HG03378 (cell line): ENCODE results near the gene C1orf115.
"Not testable (repeated sequence)": the region's sequence is repeated elsewhere in the genome, so short reads cannot be mapped to it uniquely, and the experiment has no call there.

ENCODE experiments used
- ATAC-seq: cut with Tn5 transposase; IDR thresholded peaks from one replicate; pipeline ENCODE4 v1.9.1; 2021; ENCODE audit warnings: mild to moderate bottlenecking, moderate library complexity; ENCODE audit not compliant: unreplicated experiment

Gene C1orf115

DNA sequence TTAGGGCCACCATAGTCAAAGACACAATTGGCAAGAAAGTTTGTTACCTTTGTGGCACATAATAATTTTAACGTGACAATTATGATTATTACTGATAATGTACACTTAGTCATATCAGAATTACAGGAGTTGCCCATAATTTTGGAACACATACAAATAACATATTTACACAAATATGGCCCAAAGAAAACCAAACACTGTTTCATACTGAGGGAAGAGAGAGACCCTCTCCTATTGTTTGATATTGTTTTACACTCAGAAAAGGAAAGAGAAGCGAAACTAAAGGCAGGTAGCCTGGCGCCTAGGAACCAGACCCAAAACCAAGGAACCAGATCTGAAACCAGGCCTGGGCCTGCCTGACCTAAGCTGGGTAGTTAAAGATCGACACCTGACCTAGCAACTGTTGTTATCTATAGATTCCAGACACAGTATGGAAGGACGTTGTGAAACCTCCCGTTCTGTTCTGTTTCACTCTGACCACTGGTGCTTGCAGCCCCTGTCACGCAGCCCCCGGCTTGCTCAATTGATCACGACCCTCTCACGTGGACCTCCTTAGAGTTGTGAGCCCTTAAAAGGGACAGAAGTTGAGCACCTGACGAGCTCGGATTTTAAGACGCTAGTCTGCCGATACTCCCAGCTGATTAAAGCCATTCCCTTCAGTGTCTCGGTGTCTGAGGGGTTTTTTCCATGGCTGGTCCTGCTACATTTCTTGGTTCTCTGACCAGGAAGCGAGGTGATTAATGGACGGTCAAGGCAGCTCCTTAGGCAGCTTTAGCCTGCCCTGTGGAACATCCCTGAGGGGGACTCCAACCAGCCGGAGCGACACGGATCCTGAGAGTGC is 27.9 kb downstream of the C1orf115 start:
- no peak for ATAC-seq

DNA sequence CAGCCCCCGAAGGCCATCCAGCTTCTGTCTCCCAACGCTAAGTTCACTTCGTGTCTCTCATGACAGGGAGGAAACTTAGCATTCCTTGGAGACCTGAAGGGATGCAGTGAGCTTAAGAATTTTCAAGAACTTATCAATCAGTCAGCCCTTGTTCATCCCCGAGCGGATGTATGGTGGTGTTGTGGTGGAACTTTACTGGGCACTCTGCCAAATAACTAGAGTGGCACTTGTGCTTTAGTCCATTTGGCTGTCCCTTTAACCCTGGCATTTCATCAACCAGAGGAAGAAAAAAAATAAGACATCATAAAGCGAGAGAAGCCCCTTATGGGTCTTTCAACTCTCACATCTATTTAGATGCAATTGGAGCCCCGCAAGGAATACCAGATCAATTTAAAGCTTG is 31.1 kb downstream of the C1orf115 start:
- not testable (repeated sequence) for ATAC-seq

DNA sequence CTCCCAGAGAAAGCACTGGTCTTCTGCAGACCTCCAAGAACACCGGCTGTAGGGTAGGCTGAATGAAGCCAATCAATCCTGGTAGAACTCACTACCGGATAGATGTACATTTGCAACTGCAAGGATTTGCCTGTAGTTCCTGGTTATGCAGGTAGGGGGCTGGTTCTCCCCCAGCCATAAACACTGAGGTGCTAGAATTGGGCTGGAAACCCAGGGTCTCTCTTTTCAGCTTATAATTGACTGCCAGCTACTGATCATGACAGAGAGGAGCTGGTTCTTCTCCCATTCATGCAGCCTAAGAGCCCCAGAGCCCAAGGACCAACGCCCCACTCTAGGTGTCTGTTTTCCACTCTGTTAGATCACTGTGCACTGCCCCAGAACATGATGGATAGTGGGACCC is 36.5 kb downstream of the C1orf115 start:
- no peak for ATAC-seq

DNA sequence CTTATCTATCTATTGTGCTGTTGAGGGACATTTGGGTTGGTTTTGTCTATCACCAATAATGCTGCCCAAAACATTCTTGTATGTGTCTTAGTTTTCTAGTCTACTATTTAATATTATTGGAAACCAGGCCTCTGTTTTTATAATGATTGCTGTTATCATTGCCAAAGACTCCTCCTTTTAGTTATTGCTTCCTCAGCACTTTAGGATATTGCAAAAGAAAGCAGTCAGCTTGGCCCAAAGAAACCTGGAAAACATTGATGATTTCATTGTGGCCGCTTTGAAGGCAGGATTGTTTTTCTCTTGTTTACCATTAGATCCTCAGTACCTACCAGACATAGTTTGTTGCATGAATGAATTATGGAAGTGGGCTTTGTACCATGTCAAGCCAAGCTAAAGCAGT is 37.4 kb downstream of the C1orf115 start:
- no peak for ATAC-seq

DNA sequence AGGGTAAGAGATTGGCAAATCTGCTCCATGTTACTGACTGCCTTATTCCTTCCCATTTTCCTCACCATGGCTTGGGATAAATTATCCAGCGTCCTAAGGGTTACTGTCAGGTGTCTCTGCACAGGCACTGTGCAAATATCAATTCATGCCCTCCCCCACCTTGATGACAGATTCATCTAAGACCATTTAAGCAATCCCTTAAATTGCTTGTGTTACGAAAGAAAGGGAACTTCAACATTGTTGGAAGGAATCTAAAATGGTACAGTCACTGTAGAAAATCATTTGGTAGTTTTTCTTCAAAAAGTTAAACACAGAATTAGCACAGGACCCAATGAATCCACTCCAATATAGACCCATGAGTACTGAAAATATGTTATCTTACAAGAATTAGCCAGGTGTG is 40.3 kb downstream of the C1orf115 start:
- ATAC-seq: no peak

DNA sequence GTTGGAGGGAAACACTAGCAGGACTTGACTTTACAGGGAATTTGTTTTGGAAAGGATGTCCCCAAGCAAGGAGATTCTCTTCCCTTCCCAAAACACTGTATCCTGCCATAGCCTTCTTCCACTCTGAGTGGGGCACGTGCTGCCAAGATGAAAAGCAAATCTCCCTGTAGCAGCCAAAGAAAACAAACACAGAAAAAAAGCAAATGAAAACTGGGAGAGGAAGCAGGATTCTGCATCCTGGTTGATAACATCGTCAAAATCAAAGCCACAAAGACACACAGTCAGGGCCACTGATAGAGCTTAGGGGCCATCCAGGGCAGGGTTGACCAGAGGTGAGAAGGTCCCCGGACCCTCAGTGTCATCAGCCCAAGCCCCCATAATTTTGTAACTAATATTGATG is 42.0 kb downstream of the C1orf115 start:
- ATAC-seq: no peak

DNA sequence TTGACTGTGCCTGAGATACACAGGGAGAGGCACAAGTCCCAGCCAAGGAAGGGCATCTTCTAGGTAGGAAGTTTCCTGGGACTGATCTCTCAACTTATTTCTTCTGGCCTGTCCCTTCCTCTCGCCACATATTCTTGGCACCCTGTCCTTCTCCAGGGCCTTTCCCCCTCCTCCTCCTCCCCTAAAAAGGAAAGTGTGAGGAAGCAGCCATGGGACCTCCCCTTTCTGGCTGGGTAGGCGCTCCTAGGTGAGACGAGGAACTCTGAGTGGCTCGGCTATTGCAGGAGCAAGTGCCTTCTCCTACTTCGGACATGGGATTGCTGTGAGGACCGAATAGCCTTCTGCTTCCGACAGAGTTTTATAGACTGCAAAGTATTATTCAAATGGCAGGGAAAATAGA is 42.5 kb downstream of the C1orf115 start:
- peak; percentile 13 for ATAC-seq

DNA sequence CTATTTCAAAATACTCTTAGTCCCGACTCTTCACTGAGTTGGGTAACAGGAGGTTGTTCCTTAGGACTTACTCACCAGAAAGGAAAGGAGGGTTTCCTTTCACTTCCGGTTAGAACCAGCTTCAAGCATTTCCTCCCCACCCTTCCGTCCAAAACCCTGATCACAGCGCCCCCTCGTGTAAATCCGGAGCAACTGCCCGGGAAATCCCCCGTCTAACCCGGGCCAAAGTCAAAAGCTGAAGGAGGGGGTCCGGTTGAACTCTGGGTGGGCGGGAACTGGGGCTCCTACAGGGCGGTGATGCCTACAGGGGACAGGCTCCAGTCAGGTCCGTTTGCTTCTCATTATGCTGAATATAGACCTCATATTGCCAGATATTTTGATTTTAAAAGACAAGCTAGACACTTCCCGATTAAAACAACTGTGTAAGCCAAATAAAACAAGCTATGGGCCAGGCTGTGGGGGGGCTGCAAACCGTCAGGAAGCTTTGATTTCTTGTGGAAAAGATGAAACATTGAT is 43.0 kb downstream of the C1orf115 start:
- peak; percentile 92 for ATAC-seq

DNA sequence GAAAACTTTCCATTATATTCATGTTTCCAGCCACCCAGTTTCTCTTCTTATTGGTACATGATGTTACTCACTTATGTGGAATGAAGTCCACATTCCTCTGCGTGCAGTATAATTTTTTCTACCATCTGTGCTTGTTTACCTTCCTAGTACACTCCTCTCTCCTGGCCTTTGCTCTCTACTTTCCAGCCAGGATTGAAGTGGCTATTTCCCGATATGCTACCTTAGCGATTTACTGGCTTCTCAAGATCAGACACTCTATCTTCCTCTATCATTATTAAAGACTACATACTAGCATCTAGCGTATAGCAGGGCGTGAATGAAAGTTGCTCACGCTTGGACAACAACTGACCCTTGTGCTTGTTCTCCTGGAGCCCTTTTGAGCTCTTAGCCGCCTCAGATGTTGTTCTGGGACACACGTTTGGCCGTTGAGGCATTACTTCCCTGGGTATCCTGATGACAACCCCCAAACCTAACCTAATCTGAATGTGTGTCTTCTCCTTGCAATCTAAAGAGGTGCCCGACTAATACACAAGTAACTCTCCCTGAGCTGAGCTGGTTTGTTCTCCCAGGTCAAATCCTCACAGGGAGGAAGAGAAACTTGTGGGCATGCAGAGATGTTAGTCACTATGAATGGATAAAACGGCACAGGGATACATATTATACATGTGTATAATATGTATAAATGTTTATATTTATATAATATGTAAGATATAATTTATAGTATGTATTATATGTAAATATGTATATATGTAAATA is 44.6 kb downstream of the C1orf115 start:
- ATAC-seq: no peak

DNA sequence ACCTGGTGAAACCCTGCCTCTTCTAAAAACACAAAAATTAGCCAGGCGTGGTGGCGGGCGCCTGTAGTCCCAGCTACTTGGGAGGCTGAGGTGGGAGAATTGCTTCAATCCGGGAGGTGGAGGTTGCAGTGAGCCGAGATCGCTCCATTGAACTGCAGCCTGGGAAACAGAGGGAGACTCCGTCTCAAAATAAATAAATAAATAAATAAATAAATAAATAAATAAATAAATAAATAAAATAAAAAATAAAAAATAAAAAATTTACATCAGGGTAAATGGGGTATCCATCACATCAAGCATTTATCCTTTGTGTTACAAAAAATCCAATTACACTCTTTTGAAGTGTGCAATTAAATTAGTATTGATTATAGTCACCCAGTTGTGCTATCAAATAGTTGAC is 46.1 kb downstream of the C1orf115 start:
- ATAC-seq: not testable (repeated sequence)

DNA sequence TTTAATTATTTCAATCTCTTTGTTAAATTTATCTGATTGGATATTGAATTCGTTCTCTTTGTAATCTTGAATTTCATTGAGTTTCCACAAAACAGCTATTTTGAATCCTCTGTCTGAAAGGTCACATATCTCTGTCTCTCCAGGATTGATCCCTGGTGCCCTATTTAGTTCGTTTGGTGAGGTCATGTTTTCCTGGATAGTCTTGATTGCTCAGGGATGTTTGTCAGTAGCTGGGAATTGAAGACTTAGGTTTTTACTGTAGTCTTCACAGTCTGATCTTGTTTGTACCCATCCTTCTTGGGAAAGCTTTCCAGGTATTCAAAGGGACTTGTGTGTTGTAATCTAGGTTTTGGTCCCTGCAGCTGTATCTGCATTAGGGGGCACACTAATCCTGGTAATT is 51.2 kb downstream of the C1orf115 start:
- no peak for ATAC-seq

DNA sequence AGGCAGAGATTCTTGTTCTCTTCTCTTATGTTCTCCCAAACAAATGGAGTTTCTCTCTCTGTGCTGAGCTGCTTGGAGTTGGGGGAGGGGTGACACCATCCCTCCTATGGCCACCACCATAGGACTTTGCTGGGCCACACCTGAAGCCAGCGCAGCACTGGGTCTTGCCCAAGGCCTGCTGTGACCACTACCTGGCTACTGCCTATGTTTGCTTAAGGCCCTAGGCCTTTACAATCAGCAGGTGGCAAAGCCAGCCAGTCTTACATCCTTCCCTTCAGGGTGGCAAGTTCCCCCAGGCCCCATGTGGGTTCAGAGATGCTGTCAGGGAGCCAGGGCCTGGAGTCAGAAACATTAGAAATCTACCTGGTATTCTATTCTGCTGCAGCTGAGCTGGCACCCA is 51.7 kb downstream of the C1orf115 start:
- no peak for ATAC-seq

DNA sequence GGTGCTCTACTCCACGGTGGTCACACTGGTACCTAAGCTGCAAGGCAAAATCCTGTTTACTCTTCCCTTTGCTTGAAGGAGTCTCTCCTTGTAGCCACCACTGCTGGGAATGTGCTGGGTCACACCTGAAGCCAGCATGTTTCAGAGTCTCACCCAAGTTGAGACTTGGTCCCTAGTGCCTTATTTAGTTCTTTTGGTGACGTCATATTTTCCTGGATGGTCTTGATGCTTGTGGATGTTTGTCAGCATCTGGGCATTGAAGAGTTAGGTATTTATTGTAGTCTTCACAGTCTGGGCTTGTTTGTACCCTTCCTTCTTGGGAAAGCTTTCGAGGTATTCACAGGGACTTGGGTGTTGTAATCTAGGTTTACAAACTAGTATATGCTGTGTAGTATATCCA is 52.4 kb downstream of the C1orf115 start:
- no peak for ATAC-seq

DNA sequence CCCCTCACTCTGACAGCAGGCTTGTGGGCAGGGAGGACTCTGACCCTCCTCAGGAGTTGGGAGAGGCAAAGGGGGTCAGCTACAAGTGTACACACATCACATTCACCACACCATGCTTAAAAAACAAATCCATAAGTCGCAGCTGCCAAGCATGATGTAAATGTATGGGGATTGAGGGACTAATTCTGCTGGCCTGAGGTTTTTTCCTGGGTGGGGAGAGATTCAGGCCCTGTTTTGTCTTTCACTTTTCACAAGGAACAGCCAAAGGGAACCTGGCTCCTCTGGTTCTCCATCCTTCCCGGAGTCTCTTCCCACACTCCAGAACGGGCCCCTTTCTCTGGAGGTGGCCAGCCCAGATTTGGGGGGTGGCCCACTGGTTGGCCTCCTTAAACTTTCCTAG is 56.7 kb downstream of the C1orf115 start:
- ATAC-seq: no peak

DNA sequence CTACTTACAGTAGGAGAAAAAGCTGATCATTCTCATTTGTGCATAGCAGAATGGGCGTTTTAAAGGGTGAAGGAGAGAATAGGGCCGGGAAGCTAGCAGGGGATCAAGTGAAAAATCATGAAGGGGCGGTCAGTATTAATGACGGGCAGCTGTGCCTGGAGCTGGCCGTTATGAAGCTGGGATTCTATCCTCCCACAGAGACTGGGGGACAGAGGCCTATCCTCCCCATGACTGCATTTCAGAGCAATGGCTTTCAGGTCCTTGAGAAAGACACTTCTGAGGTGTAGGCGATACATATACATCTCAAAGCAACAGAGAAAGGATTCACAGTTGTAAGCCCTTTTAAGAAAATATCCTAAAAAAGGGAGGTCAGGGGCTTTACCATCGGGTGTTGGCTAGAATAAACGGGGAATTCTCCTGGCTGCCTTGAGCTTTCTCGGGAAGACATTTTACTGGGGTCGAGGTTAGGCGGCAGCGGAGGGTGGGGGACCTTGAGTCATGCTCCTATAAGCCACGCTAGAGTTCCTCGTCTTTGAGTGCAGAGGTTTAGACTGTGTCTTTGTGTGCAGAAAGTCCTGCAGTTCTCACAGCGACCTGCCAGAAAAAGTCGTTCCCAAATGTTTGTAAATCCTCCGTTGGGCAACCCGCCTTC is 57.4 kb downstream of the C1orf115 start:
- ATAC-seq: no peak

DNA sequence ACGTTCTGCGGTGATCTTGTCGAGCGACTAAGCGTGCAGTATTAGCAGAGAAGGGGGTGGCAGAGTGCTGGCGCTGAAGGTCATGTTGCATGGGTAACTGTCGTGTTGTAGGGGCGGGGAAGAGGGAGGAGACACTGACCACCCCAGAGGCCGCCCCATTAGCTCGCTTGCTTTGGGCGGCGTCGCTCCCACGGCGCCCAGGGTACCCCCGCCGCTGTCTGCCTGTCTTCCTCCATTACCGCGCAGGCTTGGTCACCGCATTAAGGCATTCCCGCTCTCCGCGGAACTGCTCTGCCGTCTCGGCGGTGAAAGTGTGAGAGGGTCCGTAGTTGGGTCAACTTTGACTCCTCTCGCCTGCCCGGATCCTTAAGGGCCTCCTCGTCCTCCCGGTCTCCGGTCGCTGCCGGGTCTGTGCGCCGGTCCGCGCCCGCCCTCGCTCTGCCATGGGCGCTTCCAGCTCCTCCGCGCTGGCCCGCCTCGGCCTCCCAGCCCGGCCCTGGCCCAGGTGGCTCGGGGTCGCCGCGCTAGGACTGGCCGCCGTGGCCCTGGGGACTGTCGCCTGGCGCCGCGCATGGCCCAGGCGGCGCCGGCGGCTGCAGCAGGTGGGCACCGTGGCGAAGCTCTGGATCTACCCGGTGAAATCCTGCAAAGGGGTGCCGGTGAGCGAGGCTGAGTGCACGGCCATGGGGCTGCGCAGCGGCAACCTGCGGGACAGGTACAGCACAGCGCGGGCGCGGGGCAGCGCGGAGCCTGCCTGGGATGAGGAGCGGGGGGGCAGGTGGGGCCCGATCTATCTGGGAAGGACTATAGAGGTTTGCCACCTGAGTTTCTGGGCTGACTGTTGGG is 58.1 kb downstream of the C1orf115 start, which contains the start of gene MTARC2:
TSS of gene MTARC2 (plus strand) at position 234 of the 846 bp plus-strand sequence. CDS start at position 444, 210 bp downstream.
- peak; percentile 91 for ATAC-seq
